LHCN-M2 (cell line): ENCODE results near the gene PPFIA2. TPM values are rescaled to one million over a fixed set of nuclear protein-coding genes. Genes with fewer than 3 reads are reported as not detected.

Source experiments
- DNase-seq: peaks from one replicate; pipeline ENCODE4 v3.0.0-alpha.2; 2012; ENCODE audit warnings: low read depth
- polyA plus RNA-seq: library from polyadenylated mRNA; unstranded; fragments of >200 nt; gene quantifications from one replicate; pipeline ENCODE4 v1.2.1, GENCODE V29; 2012; ENCODE audit warnings: missing spikeins
- total RNA-seq: library from RNA; depleted of rRNA; stranded (reverse); fragments of >200 nt; gene quantifications from 2 replicates; pipeline ENCODE4 v1.2.3, GENCODE V29; 2014; rRNA removed

PPFIA2 gene
- not detected in 2 replicates for total RNA-seq
- polyA plus RNA-seq = not detected

DNA sequence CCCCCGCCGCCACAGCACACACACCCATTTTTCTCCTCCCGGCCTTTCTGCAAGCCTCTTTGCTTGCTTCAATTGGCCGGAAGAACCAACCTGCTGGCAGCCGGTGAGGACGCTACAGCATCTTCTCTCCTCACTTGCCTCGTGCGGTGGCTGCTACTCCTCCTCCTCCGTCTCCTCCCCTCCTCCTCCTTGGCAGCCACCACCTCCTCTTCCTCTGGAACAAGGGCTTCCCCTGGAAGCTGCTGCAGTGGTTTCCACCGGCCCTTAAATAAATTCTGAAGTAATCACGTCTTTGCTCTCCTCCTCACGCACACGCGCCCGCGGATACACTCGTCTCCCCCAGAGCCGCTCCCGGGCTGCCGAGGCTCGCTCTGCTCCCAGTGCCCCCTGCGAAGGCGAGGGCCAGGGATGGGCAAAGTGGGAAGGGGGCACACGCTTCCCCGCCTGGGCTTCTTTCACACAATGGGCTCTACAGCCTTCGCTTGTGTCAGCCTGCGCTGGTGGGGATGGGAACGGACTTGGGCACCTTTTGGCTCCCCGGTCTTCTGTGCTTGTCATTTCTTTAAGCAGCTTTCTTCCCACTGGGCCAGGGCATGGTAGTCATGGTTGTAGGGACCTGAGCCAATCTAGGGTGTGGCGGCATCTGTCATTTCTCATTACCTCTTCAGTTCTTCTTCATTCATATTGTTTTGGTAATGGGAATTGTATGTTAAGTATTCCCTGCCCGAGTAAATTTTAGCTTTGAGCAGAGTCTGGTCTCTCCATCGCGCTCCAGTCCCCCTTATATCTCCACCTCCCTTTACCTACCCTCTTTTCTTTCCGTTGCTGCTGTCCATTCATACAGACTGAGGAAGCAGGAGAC lies at the start of gene PPFIA2:
Gene PPFIA2, minus strand, starts transcription at position 161 of the 862 bp plus-strand sequence.
- DNase-seq = peak; percentile 1

GRCh38 chr12:81800298-81801148 lies 41.4 kb upstream of the PPFIA2 start:
- no peak for DNase-seq

DNA sequence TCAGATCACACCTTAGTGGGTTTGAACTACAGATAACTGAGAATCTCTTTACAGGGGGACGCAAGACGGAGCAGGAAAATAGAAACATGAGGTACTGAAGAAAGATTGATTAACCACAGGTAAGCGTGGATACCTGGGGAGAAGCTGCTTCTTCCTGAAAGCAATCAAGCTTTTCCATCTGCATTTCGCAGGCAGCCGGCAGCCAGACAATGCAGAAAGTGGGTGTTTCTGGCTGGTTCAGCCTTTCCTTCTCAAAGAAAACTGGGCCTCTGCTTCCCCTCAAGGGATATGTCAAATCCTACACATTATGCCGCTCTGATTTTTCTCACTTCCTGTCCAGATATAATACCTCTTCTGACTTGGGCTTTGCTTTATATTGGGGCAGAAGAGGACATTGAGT lies 39.1 kb upstream of the PPFIA2 start:
- no peak for DNase-seq

GRCh38 chr12:81797100-81797499 lies 38.0 kb upstream of the PPFIA2 start:
- no peak for DNase-seq

DNA sequence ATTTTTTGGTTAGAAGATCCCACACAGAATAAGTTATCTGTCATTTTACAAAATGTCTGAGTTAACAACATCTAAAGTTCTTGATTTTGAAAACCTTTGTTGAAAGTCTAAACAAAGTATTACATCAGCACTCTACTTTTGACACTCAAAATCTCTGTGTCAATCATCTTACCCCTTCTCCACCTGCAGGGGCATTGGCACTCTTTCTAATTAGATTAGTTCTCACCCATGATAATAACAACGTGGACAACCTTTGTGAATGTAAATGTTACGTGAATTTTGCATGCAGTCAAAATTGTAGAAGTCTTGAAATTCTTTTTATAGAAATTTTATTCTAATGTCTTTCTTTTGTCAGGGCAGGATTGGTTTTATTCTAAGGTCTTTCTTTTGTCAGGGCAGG lies 33.5 kb upstream of the PPFIA2 start:
- DNase-seq = no peak

DNA sequence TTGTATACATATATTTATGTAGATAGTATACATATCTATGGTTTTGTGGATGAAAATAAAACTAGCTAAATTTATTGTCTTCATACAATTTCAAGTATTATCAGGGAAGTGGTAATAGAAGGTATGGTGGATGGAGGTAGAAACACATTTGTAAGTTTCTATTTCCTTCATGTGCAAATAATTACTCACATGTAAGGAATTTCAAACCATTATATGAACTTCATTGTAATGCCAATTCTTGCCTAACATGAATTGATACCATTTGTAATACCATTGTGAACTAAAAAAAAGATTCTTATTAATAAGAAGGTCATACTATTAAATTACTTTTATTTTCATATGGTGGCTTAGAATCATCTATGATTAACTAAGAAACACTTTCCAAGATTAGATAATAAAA lies 20.1 kb upstream of the PPFIA2 start:
- no peak for DNase-seq

GRCh38 chr12:81778719-81779118 lies 19.6 kb upstream of the PPFIA2 start:
- DNase-seq = no peak

DNA sequence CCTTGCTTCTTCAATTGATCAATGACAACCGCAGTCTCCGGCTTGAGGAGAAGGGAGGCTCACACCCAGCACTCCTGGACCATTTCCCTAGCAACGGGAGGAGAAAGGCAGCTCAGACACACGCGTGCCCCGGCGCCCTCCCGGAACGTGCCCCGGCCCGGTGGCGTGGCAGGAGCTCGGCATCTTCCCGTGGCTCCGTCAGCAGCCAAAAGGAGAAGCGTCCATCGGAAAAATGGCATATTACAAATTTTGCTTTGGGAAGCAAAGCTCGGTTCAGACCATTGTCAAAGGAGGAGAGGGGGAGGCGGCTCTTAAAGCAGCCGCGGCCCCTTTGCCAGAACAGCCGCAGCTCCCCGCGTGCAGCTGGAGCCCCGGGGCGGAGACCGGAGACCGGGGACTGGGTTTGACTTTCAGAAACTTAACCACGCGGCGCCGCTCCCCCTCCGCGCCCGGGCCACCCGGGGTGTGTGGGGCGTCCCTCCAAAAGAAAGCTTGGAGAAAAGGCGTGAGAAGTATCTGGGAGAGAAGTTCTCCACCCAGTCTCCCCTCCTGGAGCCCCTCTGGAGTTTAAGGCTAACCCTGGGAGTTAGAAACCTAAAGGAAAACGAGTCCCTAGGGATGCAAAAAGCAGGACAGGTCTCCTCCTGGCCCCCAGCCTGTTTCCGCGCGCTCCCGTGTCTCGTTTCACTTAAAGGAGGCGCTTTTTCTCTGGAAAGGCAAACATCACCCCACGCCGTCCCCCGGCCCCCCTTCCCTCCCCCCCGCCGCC lies 545 bp downstream of the PPFIA2 start:
- DNase-seq = peak; percentile 13

GRCh38 chr12:81757731-81758365 lies 1.3 kb downstream of the PPFIA2 start:
- no peak for DNase-seq

- DNase-seq = no peak
Observed at GRCh38 chr12:81729781-81730180, 29.4 kb downstream of the PPFIA2 start.

- DNase-seq = no peak
Observed at GRCh38 chr12:81727391-81727790, 31.8 kb downstream of the PPFIA2 start.

DNA sequence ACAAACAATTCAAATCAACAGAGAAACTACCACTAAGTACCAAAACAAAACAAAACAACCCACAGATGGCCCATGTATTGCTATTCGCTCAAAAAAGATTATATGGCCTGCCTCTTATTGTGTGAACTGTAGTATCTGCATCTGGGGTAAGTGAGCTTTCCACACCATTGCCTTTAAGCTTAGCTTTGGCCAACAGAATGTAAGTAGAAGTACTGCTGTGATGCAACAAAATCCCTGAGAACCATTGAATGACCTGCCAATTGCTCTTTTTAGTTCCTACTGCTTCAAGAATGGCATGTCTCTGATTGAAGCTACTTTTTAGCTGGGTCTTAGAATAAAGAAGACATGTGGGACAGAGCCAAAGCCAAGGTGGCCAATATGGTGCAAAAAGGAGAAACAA lies 32.5 kb downstream of the PPFIA2 start:
- no peak for DNase-seq

DNA sequence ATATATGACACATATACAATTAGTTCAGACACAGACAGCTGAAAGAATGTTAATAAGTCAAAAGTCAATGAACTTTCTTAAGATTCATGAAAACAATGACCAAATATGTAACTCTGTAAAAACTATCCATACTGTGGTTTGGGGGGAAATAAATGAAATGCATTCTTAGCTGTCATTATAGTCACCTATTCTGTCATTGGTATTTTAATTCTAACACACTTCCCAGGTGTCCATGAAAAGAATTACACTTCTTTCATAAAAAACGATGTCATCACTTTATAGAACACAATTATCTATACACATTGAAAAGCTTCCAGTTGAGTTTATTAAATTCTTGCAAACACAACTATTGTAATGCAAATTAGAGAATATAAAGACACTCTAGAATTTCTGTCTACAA lies 35.8 kb downstream of the PPFIA2 start:
- DNase-seq = no peak

- DNase-seq = no peak
Observed at GRCh38 chr12:81722004-81722403, 37.1 kb downstream of the PPFIA2 start.

- DNase-seq = no peak
Observed at GRCh38 chr12:81718616-81719015, 40.5 kb downstream of the PPFIA2 start.

DNA sequence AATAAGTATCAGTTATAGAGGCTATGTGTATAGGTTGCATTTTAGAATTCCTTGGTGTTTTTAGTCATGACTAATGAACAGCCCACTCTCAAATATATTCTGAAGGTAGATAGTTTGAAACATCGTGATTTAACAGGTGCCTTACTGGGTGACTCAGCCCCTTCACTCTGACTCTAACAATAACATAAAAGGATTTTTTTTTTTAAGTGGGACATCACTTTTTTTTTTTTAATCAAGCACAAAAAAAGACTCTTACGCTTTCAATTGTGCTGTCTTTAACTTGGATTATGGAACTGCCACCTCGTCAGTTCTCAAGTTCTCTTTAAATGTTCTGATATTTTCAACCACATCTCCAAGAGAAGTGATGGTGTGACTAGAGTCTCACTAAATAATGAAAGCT lies 46.6 kb downstream of the PPFIA2 start:
- DNase-seq = no peak

GRCh38 chr12:81705586-81705985 lies 53.6 kb downstream of the PPFIA2 start:
- DNase-seq = no peak

DNA sequence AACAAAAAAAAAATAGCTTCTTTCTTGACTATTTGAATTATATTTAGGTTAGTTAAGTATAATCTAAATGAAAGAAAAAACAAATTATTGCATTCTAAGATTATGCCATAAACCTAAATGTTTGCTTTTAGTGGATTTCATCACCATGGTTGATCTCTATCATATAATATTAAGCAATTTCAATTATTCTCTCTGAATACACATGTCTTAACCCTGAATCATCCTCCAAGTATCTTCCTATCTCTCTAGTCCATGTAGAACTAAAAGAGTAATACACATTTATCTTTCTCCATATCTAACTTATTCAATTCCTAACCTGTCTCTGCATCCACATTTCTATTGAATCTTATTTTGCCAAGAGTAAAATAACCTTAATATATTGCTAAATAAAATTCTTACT lies 59.6 kb downstream of the PPFIA2 start:
- DNase-seq = no peak

DNA sequence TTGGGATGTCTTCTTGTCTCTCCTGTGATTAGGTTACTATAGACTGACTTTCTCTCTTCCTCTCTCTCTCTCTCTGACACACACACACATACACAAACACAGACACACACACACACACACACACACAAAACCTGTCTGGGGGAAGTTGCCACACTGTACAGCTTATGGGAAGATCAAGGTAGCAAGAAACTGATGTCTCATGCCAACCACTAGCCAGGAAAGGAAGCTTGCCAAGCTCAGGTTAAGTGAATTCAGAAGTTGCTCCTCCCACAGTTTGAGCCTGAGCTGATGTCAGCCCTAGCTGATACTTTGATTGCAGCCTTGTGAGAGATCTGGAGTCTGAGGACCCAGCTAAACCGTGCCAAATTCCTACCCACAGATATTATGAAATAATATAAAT lies 67.1 kb downstream of the PPFIA2 start:
- no peak for DNase-seq

DNA sequence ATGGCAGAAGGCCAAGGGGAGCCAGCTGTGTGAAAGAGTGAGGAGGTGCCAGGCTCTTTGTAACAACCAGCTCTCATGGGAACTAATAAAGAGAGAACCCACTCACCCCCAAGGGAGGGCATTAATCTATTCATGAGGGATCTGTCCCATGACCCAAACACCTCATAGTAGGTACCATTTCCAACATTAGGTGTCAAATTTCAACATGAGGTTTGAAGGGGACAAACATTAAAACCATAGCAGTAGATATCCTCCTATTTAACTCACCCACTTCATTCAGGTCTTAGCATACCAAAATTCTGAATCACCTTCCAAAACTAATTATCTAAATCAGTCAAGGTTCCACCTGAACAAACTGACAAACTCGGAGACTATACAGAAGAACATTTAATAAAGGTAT lies 75.3 kb downstream of the PPFIA2 start:
- DNase-seq = no peak

- no peak for DNase-seq
Observed at GRCh38 chr12:81679614-81680013, 79.5 kb downstream of the PPFIA2 start.
